IgD-negative memory B cell (primary cell): ENCODE measurements around the gene ALAD. TPM values are rescaled to one million over a fixed set of nuclear protein-coding genes. Genes with fewer than 3 reads are reported as not detected.
A peak's percentile ranks its signal among the peaks of the same experiment; 100 is the strongest.
"Not testable (repeated sequence)": the region's sequence is repeated elsewhere in the genome, so short reads cannot be mapped to it uniquely, and the experiment has no call there.

Source experiments
- H3K27ac Mint-ChIP-seq, 3 donors: one replicate each; pipeline ENCODE4 v1.8.0; 2020 to 2022; ENCODE audit warnings: mild to moderate bottlenecking in 3 of 3, mixed read lengths in 3 of 3, moderate library complexity in 1 of 3
- H3K27me3 Mint-ChIP-seq: one replicate; pipeline ENCODE4 v1.8.0; 2021; ENCODE audit warnings: mixed read lengths
- H3K36me3 Mint-ChIP-seq: one replicate; pipeline ENCODE4 v1.8.0; 2020; ENCODE audit warnings: mild to moderate bottlenecking, mixed read lengths
- H3K4me1 Mint-ChIP-seq, 3 donors: one replicate each; pipeline ENCODE4 v1.8.0; 2020 to 2022; ENCODE audit warnings: mixed read lengths in 3 of 3, mild to moderate bottlenecking in 1 of 3
- H3K4me3 Mint-ChIP-seq, 4 donors: one replicate each; pipeline ENCODE4 v1.8.0; 2020 to 2022; ENCODE audit warnings: mild to moderate bottlenecking in 4 of 4, mixed read lengths in 4 of 4, moderate library complexity in 3 of 4
- H3K9me3 Mint-ChIP-seq, 3 donors: one replicate each; pipeline ENCODE4 v1.8.0; 2020 to 2021; ENCODE audit warnings: mixed read lengths in 3 of 3, mild to moderate bottlenecking in 1 of 3
- polyA plus RNA-seq: library from polyadenylated mRNA; unstranded; fragments of 300-500 nt; fragmentation: Illumina TruSeq; gene quantifications from one replicate; pipeline ENCODE4 v1.2.3, GENCODE V29; 2021

ALAD gene
- polyA plus RNA-seq, 1 donor from 2014 or later, result 19.9 TPM

- H3K27ac Mint-ChIP-seq, result no peak overlapping the region
- no peaks in the 10 kb centered on the region for H3K36me3 Mint-ChIP-seq
- no peak overlapping the region for H3K4me3 Mint-ChIP-seq
Observed at GRCh38 chr9:113370806-113371325, 30.2 kb downstream of the ALAD start.

GRCh38 chr9:113369855-113370140, 31.3 kb downstream of the ALAD start:
- Mint-ChIP-seq H3K27ac (no peak overlapping the region), H3K27me3 (no peaks in the 10 kb centered on the region), H3K9me3 (no peaks in the 10 kb centered on the region), H3K4me1 (peaks cover 0 to 5% (median 4%) of the 10 kb centered on the region in 3 donors), H3K4me3 (no peak overlapping the region), H3K36me3 (no peaks in the 10 kb centered on the region)

More at GRCh38 chr9:113370806-113371325, 30.2 kb downstream of the ALAD start:
- H3K9me3 Mint-ChIP-seq, result no peaks in the 10 kb centered on the region
- no peaks in the 10 kb centered on the region for H3K27me3 Mint-ChIP-seq
- peaks cover 9 to 11% (median 9%) of the 10 kb centered on the region in 3 donors for H3K4me1 Mint-ChIP-seq

GRCh38 chr9:113368982-113369854, 31.9 kb downstream of the ALAD start:
- H3K4me3 Mint-ChIP-seq, result no peak overlapping the region
- H3K36me3 Mint-ChIP-seq, result no peaks in the 10 kb centered on the region

GRCh38 chr9:113368348-113368981, 32.6 kb downstream of the ALAD start:
- Mint-ChIP-seq H3K36me3 (no peaks in the 10 kb centered on the region), H3K4me1 (peaks cover 0 to 4% (median 0%) of the 10 kb centered on the region in 3 donors), H3K9me3 (no peaks in the 10 kb centered on the region), H3K27me3 (no peaks in the 10 kb centered on the region), H3K4me3 (no peak overlapping the region), H3K27ac (no peak overlapping the region)

More at GRCh38 chr9:113368982-113369854, 31.9 kb downstream of the ALAD start:
- no peak overlapping the region for H3K27ac Mint-ChIP-seq
- peaks cover 0 to 4% (median under 1%) of the 10 kb centered on the region in 3 donors for H3K4me1 Mint-ChIP-seq
- H3K9me3 Mint-ChIP-seq, result no peaks in the 10 kb centered on the region
- no peaks in the 10 kb centered on the region for H3K27me3 Mint-ChIP-seq

GRCh38 chr9:113365652-113366051, 35.4 kb downstream of the ALAD start:
- not testable (repeated sequence) for H3K4me3 Mint-ChIP-seq
- peak overlapping the region in 1 of 3 donors; percentile 4 for H3K27ac Mint-ChIP-seq

GRCh38 chr9:113364951-113365350, 36.1 kb downstream of the ALAD start:
- Mint-ChIP-seq H3K4me1 (no peaks in the 10 kb centered on the region), H3K9me3 (no peaks in the 10 kb centered on the region), H3K27ac (no peak overlapping the region), H3K27me3 (no peaks in the 10 kb centered on the region), H3K36me3 (peaks cover 3% of the 10 kb centered on the region), H3K4me3 (no peak overlapping the region)

More at GRCh38 chr9:113365652-113366051, 35.4 kb downstream of the ALAD start:
- H3K4me1 Mint-ChIP-seq, H3K27me3 Mint-ChIP-seq, H3K9me3 Mint-ChIP-seq, H3K36me3 Mint-ChIP-seq: not testable (repeated sequence)

GRCh38 chr9:113363336-113363735, 37.7 kb downstream of the ALAD start:
- H3K27ac Mint-ChIP-seq, result no peak overlapping the region
- no peak overlapping the region for H3K4me3 Mint-ChIP-seq
- no peaks in the 10 kb centered on the region for H3K9me3 Mint-ChIP-seq
- no peaks in the 10 kb centered on the region for H3K4me1 Mint-ChIP-seq
- H3K36me3 Mint-ChIP-seq, result peaks cover 5% of the 10 kb centered on the region
- H3K27me3 Mint-ChIP-seq, result no peaks in the 10 kb centered on the region

GRCh38 chr9:113361304-113362018, 39.6 kb downstream of the ALAD start:
- no peak overlapping the region for H3K27ac Mint-ChIP-seq

GRCh38 chr9:113360242-113360842, 40.7 kb downstream of the ALAD start:
- no peaks in the 10 kb centered on the region for H3K27me3 Mint-ChIP-seq
- no peak overlapping the region for H3K4me3 Mint-ChIP-seq
- H3K9me3 Mint-ChIP-seq, result no peaks in the 10 kb centered on the region
- peaks cover 5% of the 10 kb centered on the region for H3K36me3 Mint-ChIP-seq
- H3K27ac Mint-ChIP-seq, result peak overlapping the region in 1 of 3 donors; percentile 40
- H3K4me1 Mint-ChIP-seq, result no peaks in the 10 kb centered on the region

More at GRCh38 chr9:113361304-113362018, 39.6 kb downstream of the ALAD start:
- H3K4me1 Mint-ChIP-seq, result no peaks in the 10 kb centered on the region
- no peaks in the 10 kb centered on the region for H3K9me3 Mint-ChIP-seq
- H3K36me3 Mint-ChIP-seq, result peaks cover 5% of the 10 kb centered on the region
- no peaks in the 10 kb centered on the region for H3K27me3 Mint-ChIP-seq
- no peak overlapping the region for H3K4me3 Mint-ChIP-seq

GRCh38 chr9:113359385-113359784, 41.7 kb downstream of the ALAD start:
- H3K4me1 Mint-ChIP-seq, result no peaks in the 10 kb centered on the region
- H3K27me3 Mint-ChIP-seq, result no peaks in the 10 kb centered on the region
- H3K27ac Mint-ChIP-seq, result no peak overlapping the region
- H3K9me3 Mint-ChIP-seq, result no peaks in the 10 kb centered on the region
- H3K36me3 Mint-ChIP-seq, result peaks cover 5% of the 10 kb centered on the region
- no peak overlapping the region for H3K4me3 Mint-ChIP-seq

GRCh38 chr9:113356686-113357292, 44.3 kb downstream of the ALAD start:
- Mint-ChIP-seq H3K27me3 (peaks cover 9% of the 10 kb centered on the region), H3K4me1 (no peaks in the 10 kb centered on the region), H3K27ac (no peak overlapping the region), H3K36me3 (peaks cover 3% of the 10 kb centered on the region), H3K9me3 (no peaks in the 10 kb centered on the region), H3K4me3 (peak overlapping the region in 1 of 4 donors; percentile 61)

GRCh38 chr9:113355040-113355596, 46.0 kb downstream of the ALAD start:
- peaks cover 2% of the 10 kb centered on the region for H3K36me3 Mint-ChIP-seq
- H3K9me3 Mint-ChIP-seq, result no peaks in the 10 kb centered on the region
- H3K27me3 Mint-ChIP-seq, result peaks cover 18% of the 10 kb centered on the region
- H3K4me3 Mint-ChIP-seq, result no peak overlapping the region
- H3K4me1 Mint-ChIP-seq, result peaks cover 9 to 13% (median 12%) of the 10 kb centered on the region in 3 donors
- H3K27ac Mint-ChIP-seq, result no peak overlapping the region

GRCh38 chr9:113352411-113352810, 48.7 kb downstream of the ALAD start:
- Mint-ChIP-seq H3K4me1 (peaks cover 11 to 17% (median 12%) of the 10 kb centered on the region in 3 donors), H3K27me3 (peaks cover 20% of the 10 kb centered on the region), H3K4me3 (no peak overlapping the region), H3K9me3 (no peaks in the 10 kb centered on the region), H3K36me3 (no peaks in the 10 kb centered on the region), H3K27ac (no peak overlapping the region)

- Mint-ChIP-seq H3K27ac (no peak overlapping the region), H3K4me3 (no peak overlapping the region), H3K9me3 (no peaks in the 10 kb centered on the region), H3K36me3 (no peaks in the 10 kb centered on the region), H3K4me1 (peaks cover 11 to 17% (median 12%) of the 10 kb centered on the region in 3 donors), H3K27me3 (peaks cover 20% of the 10 kb centered on the region)
Observed at GRCh38 chr9:113352006-113352405, 49.1 kb downstream of the ALAD start.
